Panc1 (cell line): ENCODE measurements around the gene NXPH3. TPM values are rescaled to one million over a fixed set of nuclear protein-coding genes. Genes with fewer than 3 reads are reported as not detected.

Source experiments
- ATAC-seq: fragments of 200-7000 bp; cut with Tn5 transposase; 2 replicates; pipeline ENCODE4 v1.9.1; 2020; ENCODE audit warnings: mild to moderate bottlenecking, moderate library complexity
- BruUV-seq: library from RNA; stranded (reverse); fragments of 400-500 nt; replicated peaks from 2 replicates; lab custom pipeline; 2021; lab: Mats Ljungman, UMichigan
- CTCF ChIA-PET: fragments of 300-600 bp; sonication (Branson Sonifier 250); formaldehyde crosslinking; loops from one replicate; lab custom pipeline; 2022; ENCODE audit warnings: antibody characterized with exemption; lab: Charles Lee
- POLR2A ChIA-PET: fragments of 300-600 bp; sonication (Branson Sonifier 250); formaldehyde crosslinking; loops from one replicate; lab custom pipeline; 2022; ENCODE audit warnings: antibody characterized with exemption; lab: Charles Lee
- DNase-seq: peaks from one replicate; pipeline ENCODE4 v3.0.0-alpha.2; 2010; ENCODE audit warnings: low read depth, low spot score
- H3K27ac ChIP-seq: 2 replicates; pipeline ENCODE4 v1.5.1; 2011; ENCODE audit warnings: mild to moderate bottlenecking, low read length, inconsistent platforms
- H3K27me3 ChIP-seq: fragments of 200-500 bp; sonication (Bioruptor generic); 2 replicates; pipeline ENCODE4 v1.6.0; 2014; ENCODE audit warnings: low read length, inconsistent platforms; ENCODE audit not compliant: control insufficient read depth, insufficient read depth
- H3K36me3 ChIP-seq: fragments of 200-500 bp; sonication (Bioruptor generic); 2 replicates; pipeline ENCODE4 v1.5.1; 2014; ENCODE audit warnings: inconsistent platforms, mild to moderate bottlenecking, low read length, moderate library complexity; ENCODE audit not compliant: control insufficient read depth, insufficient read depth
- H3K4me1 ChIP-seq: 2 replicates; pipeline ENCODE4 v1.5.1; 2011; ENCODE audit warnings: inconsistent platforms, mild to moderate bottlenecking, low read length, moderate library complexity; ENCODE audit not compliant: control insufficient read depth, insufficient read depth
- H3K4me3 ChIP-seq, 2 experiments: 2 replicates each; pipeline ENCODE4 v1.5.1; 2011 to 2012; ENCODE audit warnings: low read depth in 2 of 2, low read length in 2 of 2, mild to moderate bottlenecking in 2 of 2, inconsistent platforms in 1 of 2, moderate library complexity in 1 of 2
- H3K9me3 ChIP-seq: fragments of 200-500 bp; sonication (Bioruptor generic); 2 replicates; pipeline ENCODE4 v1.5.1; 2014; ENCODE audit warnings: low read depth, mild to moderate bottlenecking, inconsistent platforms, low read length, moderate library complexity; ENCODE audit not compliant: control insufficient read depth, insufficient read depth
- CTCF ChIP-seq: fragments of 450-650 bp; IDR thresholded peaks from 2 replicates; pipeline ENCODE4 v1.5.1; 2017; ENCODE audit warnings: mild to moderate bottlenecking
- POLR2AphosphoS5 ChIP-seq: IDR thresholded peaks from 2 replicates; pipeline ENCODE4 v1.6.1; 2012; ENCODE audit warnings: mild to moderate bottlenecking, low read depth, low read length, moderate library complexity
- REST ChIP-seq, 2 experiments: IDR thresholded peaks; 2 replicates each; pipeline ENCODE4 v1.6.1; 2011 to 2012; ENCODE audit warnings: low read depth in 2 of 2, control low read depth in 1 of 2, low read length in 1 of 2, mild to moderate bottlenecking in 1 of 2, moderate library complexity in 1 of 2; ENCODE audit not compliant: insufficient read depth in 1 of 2
- SIN3A ChIP-seq: IDR thresholded peaks from 2 replicates; pipeline ENCODE4 v1.6.1; 2012; ENCODE audit warnings: low read depth, mild to moderate bottlenecking, low read length, moderate library complexity, borderline replicate concordance; ENCODE audit not compliant: insufficient read depth
- TCF7L2 ChIP-seq: IDR thresholded peaks from 2 replicates; pipeline ENCODE4 v1.6.1; 2011; ENCODE audit warnings: mild to moderate bottlenecking, low read depth, low read length, inconsistent platforms
- in situ Hi-C: cut with HindIII; loops from 2 replicates; pipeline ENCODE4 v1.10.0; 2016; ENCODE audit warnings: low sequenced_read_pairs, low pct_unique_long_range_greater_than_20kb
- intact Hi-C: fragments of 100-400 bp; cut with micrococcal nuclease; formaldehyde crosslinking; loops from one replicate; pipeline ENCODE4 v1.10.0; 2022; ENCODE audit not compliant: unreplicated experiment
- total RNA-seq: library from RNA; stranded (reverse); gene quantifications from one replicate; pipeline ENCODE4 v1.2.1, GENCODE V29; 2021; ENCODE audit not compliant: unreplicated experiment

Gene NXPH3
- total RNA-seq, 1 experiment from 2014 or later = 0.57 TPM

GRCh38 chr17:49590874-49591273, 15.2 kb downstream of the NXPH3 start:
- ChIA-PET CTCF (no interaction called here), POLR2A (interaction anchor here (0.5 kb wide), 1 partner anchor 156 kb away, joined by 3 read pairs; no protein-coding TSS in a partner anchor)
- in situ Hi-C loops = no loop called here

GRCh38 chr17:49592263-49592662, 16.6 kb downstream of the NXPH3 start:
- Histone ChIP-seq H3K4me3 (no peak overlapping the region), H3K27ac (no peak overlapping the region), H3K4me1 (no peaks in the 10 kb centered on the region), H3K36me3 (no peaks in the 10 kb centered on the region), H3K9me3 (no peaks in the 10 kb centered on the region), H3K27me3 (no peaks in the 10 kb centered on the region)
- POLR2A ChIA-PET = no interaction called here
- no peak for TF ChIP-seq SIN3A
- no peak for TF ChIP-seq TCF7L2
- TF ChIP-seq POLR2AphosphoS5 = no peak
- TF ChIP-seq CTCF = no peak
- DNase-seq (no peak), ATAC-seq (no peak)
- CTCF ChIA-PET = interaction anchor here (0.6 kb wide), 1 partner anchor 1432 kb away, joined by 4 read pairs; no protein-coding TSS in a partner anchor
- no TSS peak for BruUV-seq
- intact Hi-C loops = no loop called here
- in situ Hi-C loops = no loop called here

More at GRCh38 chr17:49590874-49591273, 15.2 kb downstream of the NXPH3 start:
- no peak for TF ChIP-seq SIN3A
- TF ChIP-seq CTCF = no peak
- no peak for TF ChIP-seq POLR2AphosphoS5
- no peak for TF ChIP-seq REST (IDR thresholded peaks at IDR 0.05; ENCODE audit: insufficient read depth in 1 of 2, low read depth in 2 of 2, low read length in 1 of 2)
- TF ChIP-seq TCF7L2 = no peak
- no peaks in the 10 kb centered on the region for H3K9me3 ChIP-seq
- DNase-seq = no peak
- no peaks in the 10 kb centered on the region for H3K27me3 ChIP-seq
- H3K36me3 ChIP-seq = no peaks in the 10 kb centered on the region
- H3K4me3 ChIP-seq = no peak overlapping the region
- H3K4me1 ChIP-seq = no peaks in the 10 kb centered on the region
- intact Hi-C loops = no loop called here
- no peak for ATAC-seq
- BruUV-seq = no TSS peak
- H3K27ac ChIP-seq = no peak overlapping the region
